ENCODE data around the gene MYO5A. TPM values are rescaled to one million over a fixed set of nuclear protein-coding genes. Genes with fewer than 3 reads are reported as not detected.
A peak's percentile ranks its signal among the peaks of the same experiment; 100 is the strongest.
"Not testable (repeated sequence)": the region's sequence is repeated elsewhere in the genome, so short reads cannot be mapped to it uniquely, and the experiment has no call there.

The MYO5A gene
- total RNA-seq, 1 donor from 2014 or later, result 41.1 TPM

GRCh38 chr15:52287114-52287513 is 241.6 kb downstream of the MYO5A start:
- Mint-ChIP-seq H3K27me3 (ENCODE audit: unreplicated experiment) (no peaks in the 10 kb centered on the region), H3K4me3 (ENCODE audit: unreplicated experiment) (no peak overlapping the region), H3K9me3 (ENCODE audit: unreplicated experiment) (no peaks in the 10 kb centered on the region), H3K4me1 (ENCODE audit: unreplicated experiment) (peaks cover 30% of the 10 kb centered on the region), H3K27ac (ENCODE audit: unreplicated experiment) (no peak overlapping the region), H3K36me3 (ENCODE audit: unreplicated experiment) (no peaks in the 10 kb centered on the region)
- no peak for TF ChIP-seq CTCF (IDR thresholded peaks at IDR 0.05)
- no peak for DNase-seq (ENCODE audit: extremely low spot score, unreplicated experiment)

- peaks cover 30% of the 10 kb centered on the region for H3K4me1 Mint-ChIP-seq (ENCODE audit: unreplicated experiment)
- DNase-seq (ENCODE audit: extremely low spot score, unreplicated experiment), result peak; percentile 75
- not testable (repeated sequence) for H3K9me3 Mint-ChIP-seq (ENCODE audit: unreplicated experiment); H3K27me3 Mint-ChIP-seq (ENCODE audit: unreplicated experiment); H3K27ac Mint-ChIP-seq (ENCODE audit: unreplicated experiment); H3K4me3 Mint-ChIP-seq (ENCODE audit: unreplicated experiment); H3K36me3 Mint-ChIP-seq (ENCODE audit: unreplicated experiment)
These were observed 242.7 kb downstream of the MYO5A start for GRCh38 chr15:52285941-52286340.

- no peak for TF ChIP-seq CTCF (IDR thresholded peaks at IDR 0.05)
- H3K36me3 Mint-ChIP-seq (ENCODE audit: unreplicated experiment), result no peaks in the 10 kb centered on the region
- H3K4me1 Mint-ChIP-seq (ENCODE audit: unreplicated experiment), result peaks cover 22% of the 10 kb centered on the region
- no peaks in the 10 kb centered on the region for H3K9me3 Mint-ChIP-seq (ENCODE audit: unreplicated experiment)
- H3K4me3 Mint-ChIP-seq (ENCODE audit: unreplicated experiment), result no peak overlapping the region
- no peaks in the 10 kb centered on the region for H3K27me3 Mint-ChIP-seq (ENCODE audit: unreplicated experiment)
- no peak for DNase-seq (ENCODE audit: extremely low spot score, unreplicated experiment)
- H3K27ac Mint-ChIP-seq (ENCODE audit: unreplicated experiment), result no peak overlapping the region
These were observed 244.5 kb downstream of the MYO5A start for GRCh38 chr15:52284164-52284563.

- Mint-ChIP-seq H3K4me1 (ENCODE audit: unreplicated experiment) (peaks cover 14% of the 10 kb centered on the region), H3K36me3 (ENCODE audit: unreplicated experiment) (no peaks in the 10 kb centered on the region), H3K4me3 (ENCODE audit: unreplicated experiment) (no peak overlapping the region), H3K27me3 (ENCODE audit: unreplicated experiment) (no peaks in the 10 kb centered on the region), H3K9me3 (ENCODE audit: unreplicated experiment) (no peaks in the 10 kb centered on the region), H3K27ac (ENCODE audit: unreplicated experiment) (no peak overlapping the region)
- no peak for DNase-seq (ENCODE audit: extremely low spot score, unreplicated experiment)
- no peak for TF ChIP-seq CTCF (IDR thresholded peaks at IDR 0.05)
These were observed 245.4 kb downstream of the MYO5A start for GRCh38 chr15:52283281-52283680.

GRCh38 chr15:52282418-52282817 is 246.3 kb downstream of the MYO5A start:
- DNase-seq (ENCODE audit: extremely low spot score, unreplicated experiment), result peak; percentile 72
- Mint-ChIP-seq H3K4me3 (ENCODE audit: unreplicated experiment) (no peak overlapping the region), H3K36me3 (ENCODE audit: unreplicated experiment) (no peaks in the 10 kb centered on the region), H3K27me3 (ENCODE audit: unreplicated experiment) (no peaks in the 10 kb centered on the region), H3K9me3 (ENCODE audit: unreplicated experiment) (no peaks in the 10 kb centered on the region), H3K4me1 (ENCODE audit: unreplicated experiment) (peaks cover 5% of the 10 kb centered on the region), H3K27ac (ENCODE audit: unreplicated experiment) (no peak overlapping the region)
- no peak for TF ChIP-seq CTCF (IDR thresholded peaks at IDR 0.05)

All from osteocyte (in vitro differentiated cells).